Measurements from ENCODE around the gene CEP152. TPM values are rescaled to one million over a fixed set of nuclear protein-coding genes. Genes with fewer than 3 reads are reported as not detected.

CEP152 gene
- total RNA-seq, 1 experiment from 2014 or later: 27.1 TPM

DNA sequence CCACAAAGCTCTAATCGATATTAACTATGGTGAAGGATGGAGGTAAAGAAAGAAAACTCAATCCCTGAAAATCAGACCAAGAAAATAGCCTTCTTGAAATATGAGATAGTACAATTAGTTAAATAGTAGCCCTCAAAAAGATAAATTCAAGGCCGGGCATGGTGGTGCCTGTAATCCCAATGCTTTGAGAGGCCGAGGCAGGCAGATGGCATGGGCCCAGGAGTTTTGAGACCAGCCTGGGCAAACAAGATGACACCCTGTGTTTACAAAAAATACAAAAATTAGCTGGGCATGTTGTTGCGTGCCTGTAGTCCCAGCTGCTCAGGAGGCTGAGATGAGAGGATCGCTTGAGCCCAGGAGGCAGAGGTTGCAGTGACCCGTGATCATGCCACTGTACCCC, 31.6 kb upstream of the CEP152 start:
- no peak for TF ChIP-seq CTCF (IDR thresholded peaks at IDR 0.05; ENCODE audit: unreplicated experiment)
- no peak overlapping the region for H3K27ac Mint-ChIP-seq (ENCODE audit: unreplicated experiment)
- H3K4me3 Mint-ChIP-seq (ENCODE audit: low read depth, unreplicated experiment): no peak overlapping the region
- intact Hi-C loops (cut with micrococcal nuclease; ENCODE audit: unreplicated experiment): no loop called here
- no peak for DNase-seq
- no TSS peak for BruUV-seq (replicated peaks)
- H3K9me3 Mint-ChIP-seq (ENCODE audit: low read depth, unreplicated experiment): no peaks in the 10 kb centered on the region
- CTCF ChIA-PET: no interaction called here
- no peaks in the 10 kb centered on the region for H3K36me3 Mint-ChIP-seq (ENCODE audit: insufficient read depth, unreplicated experiment)
- H3K27me3 Mint-ChIP-seq (ENCODE audit: unreplicated experiment): no peaks in the 10 kb centered on the region
- no peaks in the 10 kb centered on the region for H3K4me1 Mint-ChIP-seq (ENCODE audit: low read depth, unreplicated experiment)

- Mint-ChIP-seq H3K9me3 (ENCODE audit: low read depth, unreplicated experiment) (no peaks in the 10 kb centered on the region), H3K4me3 (ENCODE audit: low read depth, unreplicated experiment) (no peak overlapping the region), H3K27me3 (ENCODE audit: unreplicated experiment) (peaks cover 11% of the 10 kb centered on the region), H3K27ac (ENCODE audit: unreplicated experiment) (no peak overlapping the region), H3K4me1 (ENCODE audit: low read depth, unreplicated experiment) (no peaks in the 10 kb centered on the region), H3K36me3 (ENCODE audit: insufficient read depth, unreplicated experiment) (no peaks in the 10 kb centered on the region)
- CTCF ChIA-PET: no interaction called here
- DNase-seq: no peak
- TF ChIP-seq CTCF (IDR thresholded peaks at IDR 0.05; ENCODE audit: unreplicated experiment): no peak
- intact Hi-C loops (cut with micrococcal nuclease; ENCODE audit: unreplicated experiment): no loop called here
- BruUV-seq (replicated peaks): no TSS peak
Measured at GRCh38 chr15:48834756-48835155, 23.9 kb upstream of the CEP152 start.

DNA sequence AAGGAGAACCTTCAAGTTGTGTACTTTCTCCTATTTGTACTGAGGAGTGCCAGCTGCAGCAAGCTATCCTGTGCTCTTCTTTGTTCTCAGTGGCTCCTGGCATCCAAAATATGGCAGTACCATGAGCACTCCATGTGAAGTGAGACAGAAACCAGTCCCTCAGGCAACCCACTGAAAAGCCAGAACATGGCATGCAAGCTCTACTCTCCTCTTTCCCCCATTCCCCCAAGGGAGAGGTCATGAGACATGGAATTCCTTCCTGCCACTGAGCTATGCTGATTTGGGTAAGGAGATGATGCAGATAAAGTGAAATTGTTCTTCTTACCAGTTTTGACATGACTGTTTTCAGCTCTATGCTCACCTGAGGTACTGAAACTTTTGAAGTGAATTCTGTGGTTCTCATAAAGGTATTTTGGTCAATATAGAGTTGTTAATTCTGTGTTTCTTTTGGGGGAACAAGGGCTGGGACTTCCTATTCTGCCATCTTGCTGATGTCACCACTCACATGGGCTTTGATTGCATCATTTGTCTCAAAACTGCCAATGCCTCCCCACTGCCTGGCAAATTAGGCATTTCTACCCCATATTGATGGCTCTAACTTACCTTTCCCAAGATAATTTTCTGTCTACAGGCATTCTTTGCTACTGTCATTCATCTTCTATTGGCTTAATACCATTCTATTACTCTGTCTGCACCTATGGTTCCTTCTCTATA, 22.8 kb upstream of the CEP152 start:
- Mint-ChIP-seq H3K27me3 (ENCODE audit: unreplicated experiment) (peaks cover 11% of the 10 kb centered on the region), H3K9me3 (ENCODE audit: low read depth, unreplicated experiment) (no peaks in the 10 kb centered on the region), H3K4me3 (ENCODE audit: low read depth, unreplicated experiment) (no peak overlapping the region), H3K4me1 (ENCODE audit: low read depth, unreplicated experiment) (no peaks in the 10 kb centered on the region), H3K27ac (ENCODE audit: unreplicated experiment) (no peak overlapping the region), H3K36me3 (ENCODE audit: insufficient read depth, unreplicated experiment) (no peaks in the 10 kb centered on the region)
- intact Hi-C loops (cut with micrococcal nuclease; ENCODE audit: unreplicated experiment): no loop called here
- CTCF ChIA-PET: no interaction called here
- no TSS peak for BruUV-seq (replicated peaks)
- no peak for TF ChIP-seq CTCF (IDR thresholded peaks at IDR 0.05; ENCODE audit: unreplicated experiment)
- DNase-seq: no peak

GRCh38 chr15:48832648-48833047, 21.8 kb upstream of the CEP152 start:
- no peak for TF ChIP-seq CTCF (IDR thresholded peaks at IDR 0.05; ENCODE audit: unreplicated experiment)
- no peaks in the 10 kb centered on the region for H3K4me1 Mint-ChIP-seq (ENCODE audit: low read depth, unreplicated experiment)
- BruUV-seq (replicated peaks): no TSS peak
- H3K4me3 Mint-ChIP-seq (ENCODE audit: low read depth, unreplicated experiment): no peak overlapping the region
- CTCF ChIA-PET: no interaction called here
- no peak overlapping the region for H3K27ac Mint-ChIP-seq (ENCODE audit: unreplicated experiment)
- H3K9me3 Mint-ChIP-seq (ENCODE audit: low read depth, unreplicated experiment): no peaks in the 10 kb centered on the region
- no peak for DNase-seq
- peaks cover 11% of the 10 kb centered on the region for H3K27me3 Mint-ChIP-seq (ENCODE audit: unreplicated experiment)
- H3K36me3 Mint-ChIP-seq (ENCODE audit: insufficient read depth, unreplicated experiment): no peaks in the 10 kb centered on the region
- intact Hi-C loops (cut with micrococcal nuclease; ENCODE audit: unreplicated experiment): no loop called here
